Fibroblast of mammary gland (primary cell): ENCODE measurements around the gene SYT10.
A peak's percentile ranks its signal among the peaks of the same experiment; 100 is the strongest.
"Not testable (repeated sequence)": the region's sequence is repeated elsewhere in the genome, so short reads cannot be mapped to it uniquely, and the experiment has no call there.

Experiments
- DNase-seq: peaks from one replicate; pipeline ENCODE4 v3.0.0-alpha.2; 2010; ENCODE audit warnings: low read depth
- H3K4me3 ChIP-seq: 2 replicates; pipeline ENCODE4 v1.5.1; 2011; ENCODE audit warnings: low read depth, mild to moderate bottlenecking, low read length, moderate library complexity; ENCODE audit not compliant: control insufficient read depth
- TF ChIP-seq, protein P1 (sequence below): conservative IDR thresholded peaks from 2 replicates; pipeline ENCODE4 v1.5.1; 2011; ENCODE audit warnings: low read depth, low read length, inconsistent platforms; ENCODE audit not compliant: control insufficient read depth, insufficient read depth

Gene SYT10

DNA sequence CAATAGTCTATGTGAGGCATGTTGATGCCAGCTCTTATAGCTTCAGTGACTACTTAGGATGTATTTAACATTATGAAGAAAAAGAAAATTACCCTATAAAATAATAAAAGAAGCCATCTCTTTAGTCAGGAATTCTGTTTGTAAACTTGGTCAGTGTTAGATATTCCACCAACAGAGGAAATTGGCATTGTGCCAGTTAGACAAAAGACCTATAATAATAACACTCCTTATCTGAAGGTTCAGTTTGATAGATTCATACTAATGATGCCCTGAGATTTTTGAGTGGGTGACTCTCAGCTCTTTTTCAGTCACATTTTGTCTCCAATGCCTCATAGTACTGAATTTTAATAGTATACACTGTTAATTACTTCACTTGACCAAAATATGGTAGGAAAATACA is 6.6 kb downstream of the SYT10 start:
- TF ChIP-seq, protein P1, sequence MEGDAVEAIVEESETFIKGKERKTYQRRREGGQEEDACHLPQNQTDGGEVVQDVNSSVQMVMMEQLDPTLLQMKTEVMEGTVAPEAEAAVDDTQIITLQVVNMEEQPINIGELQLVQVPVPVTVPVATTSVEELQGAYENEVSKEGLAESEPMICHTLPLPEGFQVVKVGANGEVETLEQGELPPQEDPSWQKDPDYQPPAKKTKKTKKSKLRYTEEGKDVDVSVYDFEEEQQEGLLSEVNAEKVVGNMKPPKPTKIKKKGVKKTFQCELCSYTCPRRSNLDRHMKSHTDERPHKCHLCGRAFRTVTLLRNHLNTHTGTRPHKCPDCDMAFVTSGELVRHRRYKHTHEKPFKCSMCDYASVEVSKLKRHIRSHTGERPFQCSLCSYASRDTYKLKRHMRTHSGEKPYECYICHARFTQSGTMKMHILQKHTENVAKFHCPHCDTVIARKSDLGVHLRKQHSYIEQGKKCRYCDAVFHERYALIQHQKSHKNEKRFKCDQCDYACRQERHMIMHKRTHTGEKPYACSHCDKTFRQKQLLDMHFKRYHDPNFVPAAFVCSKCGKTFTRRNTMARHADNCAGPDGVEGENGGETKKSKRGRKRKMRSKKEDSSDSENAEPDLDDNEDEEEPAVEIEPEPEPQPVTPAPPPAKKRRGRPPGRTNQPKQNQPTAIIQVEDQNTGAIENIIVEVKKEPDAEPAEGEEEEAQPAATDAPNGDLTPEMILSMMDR: no peak
- H3K4me3 ChIP-seq: no peak overlapping the region
- no peak for DNase-seq

DNA sequence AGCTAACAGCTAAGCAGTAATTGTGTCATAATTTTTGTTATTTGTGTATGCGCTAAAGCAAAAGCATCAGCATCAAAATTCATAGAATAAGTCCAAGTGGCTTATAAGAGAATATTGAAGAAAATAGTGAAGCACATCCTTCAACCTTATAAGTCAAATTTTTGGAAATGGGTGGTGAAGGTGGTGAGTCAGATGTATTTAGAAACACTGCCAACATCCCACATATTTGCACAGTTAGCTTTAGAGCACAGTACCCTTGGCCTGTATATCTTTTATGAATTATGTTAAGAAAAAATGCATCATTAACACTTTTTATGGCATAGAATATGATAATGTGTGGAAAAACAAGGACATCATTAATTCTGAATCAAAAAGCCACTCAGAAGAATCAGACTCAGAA is 8.0 kb downstream of the SYT10 start:
- TF ChIP-seq, protein P1: no peak
- no peak for DNase-seq
- H3K4me3 ChIP-seq: no peak overlapping the region

DNA sequence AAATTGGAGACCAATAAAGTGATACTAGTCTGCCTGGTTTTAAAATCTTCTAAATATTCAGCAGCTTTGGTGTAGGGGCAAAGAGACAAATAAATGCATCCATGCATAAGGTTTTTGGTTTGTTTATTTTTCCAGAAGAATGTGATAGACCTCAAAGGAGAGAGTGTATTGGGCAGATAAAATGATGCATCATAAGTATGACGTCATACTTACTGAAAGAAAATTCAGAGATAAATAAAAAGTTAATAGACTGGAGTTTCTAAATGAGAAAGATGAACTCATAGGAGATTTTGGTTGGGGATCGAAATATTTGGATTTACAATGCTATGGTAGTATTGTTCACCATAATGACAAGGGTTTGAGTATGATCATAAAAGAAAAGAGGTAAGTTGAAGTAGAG is 10.2 kb downstream of the SYT10 start:
- TF ChIP-seq, protein P1: no peak
- DNase-seq: no peak
- H3K4me3 ChIP-seq: no peak overlapping the region

DNA sequence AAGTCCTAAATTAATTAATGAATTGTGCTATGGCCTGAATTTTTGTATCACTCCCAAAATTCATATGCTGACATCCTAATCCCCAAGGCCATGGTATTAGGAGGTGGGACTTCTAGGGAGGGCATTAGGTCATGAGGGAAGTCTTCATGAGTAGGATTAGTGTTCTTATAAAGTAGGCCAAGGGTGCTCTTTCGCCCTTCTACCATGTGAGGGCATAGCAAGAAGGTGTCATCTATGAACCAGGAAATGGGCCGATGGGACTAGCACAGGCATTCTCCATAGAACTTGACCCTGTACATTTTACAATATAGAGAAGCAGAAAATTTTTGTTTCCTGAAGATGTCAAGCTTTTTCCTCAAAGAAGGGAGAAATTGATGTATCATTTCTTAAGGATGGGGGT is 12.5 kb downstream of the SYT10 start:
- DNase-seq: peak; percentile 0
- H3K4me3 ChIP-seq: no peak overlapping the region
- TF ChIP-seq, protein P1: peak; percentile 1

DNA sequence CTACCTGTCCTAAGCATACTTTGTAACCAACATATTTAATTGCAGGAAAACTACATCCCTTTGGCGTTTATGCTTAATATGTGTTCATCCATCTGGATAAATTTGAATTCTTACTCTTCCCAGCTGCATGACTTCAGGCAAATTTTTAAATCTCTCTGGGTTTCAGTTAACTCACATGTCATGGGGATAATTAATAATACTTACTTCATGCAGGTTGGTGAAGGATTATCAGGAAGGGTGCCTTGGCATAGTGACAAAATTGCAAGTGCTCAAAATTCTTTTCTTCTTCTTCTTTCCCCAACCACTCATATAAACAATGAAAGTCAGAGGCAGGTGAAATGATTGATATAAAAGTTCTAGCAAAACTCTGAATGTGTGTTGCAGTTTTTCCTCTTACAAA is 15.9 kb downstream of the SYT10 start:
- TF ChIP-seq, protein P1: no peak
- H3K4me3 ChIP-seq: no peak overlapping the region
- no peak for DNase-seq

DNA sequence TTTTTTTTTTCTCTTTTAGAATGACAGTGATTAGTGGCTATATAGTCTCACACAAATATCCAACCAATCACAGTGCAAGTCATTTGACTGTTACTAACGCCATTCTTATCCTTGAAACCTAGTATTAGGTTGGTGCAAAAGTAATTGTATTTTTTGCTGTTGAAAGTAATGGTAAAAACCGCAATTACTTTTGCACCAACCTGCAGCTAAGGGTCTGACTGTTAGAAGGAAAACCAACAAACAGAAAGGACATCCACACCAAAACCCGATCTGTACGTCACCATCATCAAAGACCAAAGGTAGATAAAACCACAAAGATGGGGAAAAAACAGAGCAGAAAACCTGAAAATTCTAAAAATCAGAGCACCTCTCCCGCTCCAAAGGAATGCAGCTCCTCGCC is 27.2 kb downstream of the SYT10 start:
- DNase-seq: not testable (repeated sequence)

DNA sequence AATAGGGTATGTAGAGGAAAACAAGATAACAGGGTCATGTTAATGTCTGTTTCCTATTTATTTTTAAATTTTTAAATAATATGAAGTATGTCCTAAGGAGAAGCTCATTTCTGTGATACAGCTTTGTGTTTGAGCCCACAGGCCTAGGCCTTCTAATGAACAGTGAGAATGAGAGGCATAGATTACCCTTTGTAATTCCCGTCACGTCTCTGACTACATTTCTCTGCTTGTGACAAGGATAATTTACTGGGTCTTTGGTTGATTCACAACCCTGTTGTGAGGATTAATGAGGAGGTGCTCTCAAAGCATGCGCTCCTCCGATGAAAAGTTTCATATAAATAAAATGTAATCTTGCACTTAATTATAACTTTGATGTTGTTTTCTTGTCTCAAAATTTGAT is 56.1 kb downstream of the SYT10 start:
- H3K4me3 ChIP-seq: no peak overlapping the region
- TF ChIP-seq, protein P1: no peak
- no peak for DNase-seq

More for the DNA sequence above, 27.2 kb downstream of the SYT10 start:
- not testable (repeated sequence) for H3K4me3 ChIP-seq
